C4-2B (cell line): ENCODE measurements around the gene MICA.
"Not testable (repeated sequence)": the region's sequence is repeated elsewhere in the genome, so short reads cannot be mapped to it uniquely, and the experiment has no call there.

ENCODE experiments used
- H3K27ac ChIP-seq: fragments of 450-650 bp; 2 replicates; pipeline ENCODE4 v1.5.1; 2017
- ZFX ChIP-seq: fragments of 450-650 bp; IDR thresholded peaks from 2 replicates; pipeline ENCODE4 v1.6.1; 2017
- TF ChIP-seq, protein P1 (sequence below): fragments of 450-650 bp; conservative IDR thresholded peaks from 2 replicates; pipeline ENCODE4 v1.5.1; 2017; ENCODE audit warnings: mild to moderate bottlenecking

The MICA gene

GRCh38 chr6:31395832-31396231 is 7.6 kb upstream of the MICA start:
- TF ChIP-seq ZFX: no peak
- TF ChIP-seq, protein P1, sequence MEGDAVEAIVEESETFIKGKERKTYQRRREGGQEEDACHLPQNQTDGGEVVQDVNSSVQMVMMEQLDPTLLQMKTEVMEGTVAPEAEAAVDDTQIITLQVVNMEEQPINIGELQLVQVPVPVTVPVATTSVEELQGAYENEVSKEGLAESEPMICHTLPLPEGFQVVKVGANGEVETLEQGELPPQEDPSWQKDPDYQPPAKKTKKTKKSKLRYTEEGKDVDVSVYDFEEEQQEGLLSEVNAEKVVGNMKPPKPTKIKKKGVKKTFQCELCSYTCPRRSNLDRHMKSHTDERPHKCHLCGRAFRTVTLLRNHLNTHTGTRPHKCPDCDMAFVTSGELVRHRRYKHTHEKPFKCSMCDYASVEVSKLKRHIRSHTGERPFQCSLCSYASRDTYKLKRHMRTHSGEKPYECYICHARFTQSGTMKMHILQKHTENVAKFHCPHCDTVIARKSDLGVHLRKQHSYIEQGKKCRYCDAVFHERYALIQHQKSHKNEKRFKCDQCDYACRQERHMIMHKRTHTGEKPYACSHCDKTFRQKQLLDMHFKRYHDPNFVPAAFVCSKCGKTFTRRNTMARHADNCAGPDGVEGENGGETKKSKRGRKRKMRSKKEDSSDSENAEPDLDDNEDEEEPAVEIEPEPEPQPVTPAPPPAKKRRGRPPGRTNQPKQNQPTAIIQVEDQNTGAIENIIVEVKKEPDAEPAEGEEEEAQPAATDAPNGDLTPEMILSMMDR: no peak

DNA sequence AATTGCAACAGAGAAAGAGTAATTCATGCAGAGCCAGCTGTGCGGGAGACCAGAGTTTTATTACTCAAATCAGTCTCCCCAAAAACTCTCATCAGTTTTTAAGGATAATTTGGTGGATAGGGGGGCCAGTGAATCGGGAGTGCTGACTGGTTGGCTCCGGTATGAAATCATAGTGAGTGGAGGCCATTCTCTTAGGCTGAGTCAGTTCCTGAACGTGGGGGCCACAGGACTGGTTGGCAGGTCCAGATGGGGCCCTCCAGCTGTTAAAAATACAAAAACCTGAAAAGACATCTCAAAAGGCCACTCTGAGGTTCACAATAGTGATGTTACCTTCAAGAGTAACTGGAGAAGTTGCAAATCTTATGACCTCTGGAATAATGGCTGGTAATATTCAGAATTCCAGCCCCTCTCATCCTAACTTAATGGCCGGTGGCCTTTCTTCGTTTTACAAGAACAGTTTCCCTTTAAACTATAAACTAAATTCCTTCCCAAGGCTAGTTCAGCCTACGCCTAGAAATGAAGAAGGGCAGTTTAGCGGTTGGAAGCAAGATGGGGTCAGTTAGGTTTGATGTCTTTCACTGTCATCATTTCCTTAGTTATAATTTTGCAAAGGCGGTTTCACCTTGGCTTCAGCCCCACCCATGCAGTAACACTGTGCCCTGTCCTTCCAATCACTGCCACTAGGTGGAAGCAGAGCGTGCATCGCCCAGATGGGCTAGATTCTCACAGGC is 6.8 kb upstream of the MICA start:
- no peak overlapping the region for H3K27ac ChIP-seq
- TF ChIP-seq, protein P1: peak; percentile 92
- no peak for TF ChIP-seq ZFX

More at GRCh38 chr6:31395832-31396231, 7.6 kb upstream of the MICA start:
- no peak overlapping the region for H3K27ac ChIP-seq

DNA sequence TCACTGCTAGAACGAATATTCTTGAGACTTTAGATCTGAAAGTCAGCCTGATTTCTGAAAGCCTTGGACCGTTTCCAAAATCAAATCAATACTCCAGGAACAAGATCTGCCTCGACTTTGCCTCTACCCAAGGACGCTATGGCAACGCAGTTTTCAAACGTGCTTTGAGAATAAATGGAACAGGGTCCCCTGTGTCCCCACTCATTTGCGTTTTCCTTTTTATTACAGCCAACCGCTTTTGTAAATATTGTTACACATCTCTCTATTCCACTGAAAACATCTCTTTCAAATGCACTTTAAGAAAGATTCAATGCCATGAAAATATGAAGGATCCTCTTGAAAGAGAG is 6.3 kb upstream of the MICA start:
- TF ChIP-seq, protein P1: peak; percentile 72
- H3K27ac ChIP-seq: not testable (repeated sequence)

DNA sequence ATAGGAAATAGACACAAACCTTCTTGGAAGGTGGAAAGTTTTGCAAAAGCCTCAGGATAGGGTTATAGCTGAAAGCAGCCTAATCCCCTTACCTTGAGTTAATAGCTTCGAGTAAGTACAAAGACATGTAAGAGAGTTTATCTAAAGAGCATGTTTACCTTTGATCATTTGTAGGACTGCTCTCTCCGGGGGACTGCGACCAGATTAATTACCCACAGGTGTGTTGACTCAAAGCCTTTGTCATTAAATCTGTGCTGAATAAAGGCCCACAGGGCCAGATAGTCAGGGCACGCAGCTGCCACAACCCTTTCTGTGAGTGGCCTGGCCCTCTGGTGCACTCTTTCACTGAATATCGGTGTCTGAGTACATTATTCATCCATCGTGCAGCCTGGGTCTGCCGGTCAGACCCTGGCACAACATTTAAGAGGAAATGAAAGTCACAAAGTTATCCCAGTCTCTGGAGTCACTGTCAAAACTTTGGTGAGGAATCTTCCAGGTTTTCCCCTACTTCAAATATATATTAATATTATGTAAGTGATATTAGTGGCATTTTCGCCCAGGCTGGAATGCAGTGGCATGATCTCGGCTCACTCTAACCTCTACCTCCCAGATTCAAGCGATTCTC is 5.4 kb upstream of the MICA start:
- no peak for TF ChIP-seq ZFX
- TF ChIP-seq, protein P1: no peak
- no peak overlapping the region for H3K27ac ChIP-seq

DNA sequence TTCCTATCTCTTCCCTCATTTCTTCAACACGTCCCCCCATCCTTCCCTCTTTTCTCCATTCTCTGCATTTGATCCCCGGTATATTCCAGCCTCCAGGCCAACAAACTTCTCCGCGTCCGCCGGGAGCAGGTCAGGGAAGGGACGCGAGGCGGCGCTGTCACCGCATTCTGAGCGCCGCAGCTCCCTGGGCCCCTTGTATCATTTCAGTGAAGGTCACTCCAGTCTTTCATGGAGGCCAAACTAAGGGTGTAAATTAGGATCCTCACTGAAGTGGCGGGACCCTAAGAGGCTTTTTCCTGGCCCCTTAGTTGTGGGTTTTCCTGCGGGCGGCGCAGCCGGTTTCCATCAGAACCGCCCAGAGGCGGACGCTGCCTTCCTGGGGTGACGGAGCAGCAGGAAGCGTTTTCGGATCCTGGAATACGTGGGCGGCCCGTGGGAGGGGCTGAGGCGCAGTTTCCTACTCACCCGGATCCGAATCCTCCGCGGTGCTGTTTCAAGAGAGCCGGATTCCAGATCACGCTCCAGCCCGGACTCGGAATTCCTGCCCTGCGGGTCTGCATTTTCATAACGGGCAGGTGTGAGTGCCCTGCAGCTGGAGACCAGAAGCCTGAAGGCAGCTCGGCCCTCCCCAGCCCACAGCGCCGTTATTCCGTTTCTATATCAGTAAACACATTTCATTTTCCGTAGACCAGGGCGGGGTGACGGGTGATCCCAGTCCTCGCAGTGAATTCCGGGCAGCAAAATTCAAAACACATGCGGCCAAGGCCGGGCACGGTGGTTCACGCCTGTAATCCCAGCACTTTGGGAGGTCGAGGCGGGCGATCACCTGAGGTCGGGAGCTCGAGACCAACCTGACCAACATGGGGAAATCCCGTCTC is 3.6 kb upstream of the MICA start:
- peak overlapping the region; percentile 92 for H3K27ac ChIP-seq
- TF ChIP-seq, protein P1: peak; percentile 98
- no peak for TF ChIP-seq ZFX

DNA sequence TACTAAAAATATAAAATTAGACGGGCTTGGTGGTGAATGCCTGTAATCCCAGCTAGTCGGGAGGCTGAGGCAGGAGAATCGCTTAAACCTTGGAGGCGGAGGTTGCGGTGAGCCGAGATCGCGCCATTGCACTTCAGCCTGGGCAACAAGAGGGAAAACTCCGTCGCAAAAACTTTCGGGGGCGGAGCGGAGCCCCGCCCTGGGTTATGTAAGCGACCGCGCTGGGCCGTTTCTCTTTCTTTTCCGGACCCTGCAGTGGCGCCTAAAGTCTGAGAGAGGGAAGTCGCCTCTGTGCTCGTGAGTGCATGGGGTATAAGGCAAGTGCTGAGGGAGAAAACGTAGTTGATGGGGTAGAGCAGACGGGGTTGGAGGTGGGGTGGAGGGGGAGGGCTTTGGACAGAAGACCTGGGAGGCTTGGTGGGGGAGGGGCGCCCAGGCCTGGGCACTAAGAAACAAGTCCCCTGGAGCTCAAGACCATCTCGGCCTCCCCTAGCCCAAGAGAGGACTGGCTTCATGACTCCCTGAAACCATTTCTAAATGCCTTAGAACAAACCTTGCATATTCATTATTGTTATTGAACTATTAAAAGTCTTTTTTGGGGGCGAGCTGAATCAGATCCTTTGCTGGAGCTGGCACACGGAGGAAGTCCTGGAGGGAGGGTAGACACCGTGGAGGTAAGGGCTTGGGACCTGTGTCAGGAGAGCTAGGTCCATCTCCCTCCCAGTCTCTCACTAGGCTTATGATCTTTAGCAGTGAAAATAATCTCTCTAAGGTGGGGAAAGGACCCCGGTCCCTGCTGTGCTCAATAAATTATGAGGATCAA is 2.7 kb upstream of the MICA start:
- peak overlapping the region; percentile 92 for H3K27ac ChIP-seq
- TF ChIP-seq, protein P1: no peak
- no peak for TF ChIP-seq ZFX
